Esophagus squamous epithelium (tissue), 4 donors: Measurements from ENCODE around the gene GGN.

ENCODE experiments used
- POLR2A ChIP-seq, 4 donors: fragments of 450-650 bp; IDR thresholded peaks; one replicate each; pipeline ENCODE4 v1.6.1; 2017; ENCODE audit warnings: antibody characterized with exemption in 4 of 4, mild to moderate bottlenecking in 4 of 4, moderate library complexity in 3 of 4
- TF ChIP-seq, protein P1 (sequence below), 6 experiments: fragments of 450-650 bp in 4 of 6; fragments of 200-600 bp in 2 of 6; sonication (generic) in 2 of 6; IDR thresholded peaks; one replicate each; pipeline ENCODE4 v1.5.1; 2016 to 2019; ENCODE audit warnings: antibody characterized with exemption in 6 of 6, mild to moderate bottlenecking in 4 of 6, moderate library complexity in 4 of 6

DNA sequence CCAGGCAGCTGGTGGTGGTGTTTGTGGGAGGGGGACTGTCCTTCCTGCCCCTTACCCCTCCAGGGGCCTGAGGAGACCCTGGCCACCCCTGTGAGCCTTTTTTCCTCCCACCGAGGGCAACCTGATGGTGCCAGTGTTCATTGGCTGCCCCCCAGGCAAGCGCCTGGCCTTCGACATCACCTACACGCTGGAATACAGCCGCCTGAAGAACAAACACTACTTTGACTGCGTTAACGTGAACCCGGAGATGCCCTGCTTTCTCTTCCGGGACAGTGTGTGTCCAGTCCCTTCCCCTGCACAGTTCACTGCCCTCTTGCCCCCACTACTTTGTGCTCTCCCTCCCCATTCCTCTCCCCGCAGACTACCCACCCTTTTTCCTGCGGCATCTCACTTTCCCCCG is 20.8 kb downstream of the GGN start:
- TF ChIP-seq, protein P1, sequence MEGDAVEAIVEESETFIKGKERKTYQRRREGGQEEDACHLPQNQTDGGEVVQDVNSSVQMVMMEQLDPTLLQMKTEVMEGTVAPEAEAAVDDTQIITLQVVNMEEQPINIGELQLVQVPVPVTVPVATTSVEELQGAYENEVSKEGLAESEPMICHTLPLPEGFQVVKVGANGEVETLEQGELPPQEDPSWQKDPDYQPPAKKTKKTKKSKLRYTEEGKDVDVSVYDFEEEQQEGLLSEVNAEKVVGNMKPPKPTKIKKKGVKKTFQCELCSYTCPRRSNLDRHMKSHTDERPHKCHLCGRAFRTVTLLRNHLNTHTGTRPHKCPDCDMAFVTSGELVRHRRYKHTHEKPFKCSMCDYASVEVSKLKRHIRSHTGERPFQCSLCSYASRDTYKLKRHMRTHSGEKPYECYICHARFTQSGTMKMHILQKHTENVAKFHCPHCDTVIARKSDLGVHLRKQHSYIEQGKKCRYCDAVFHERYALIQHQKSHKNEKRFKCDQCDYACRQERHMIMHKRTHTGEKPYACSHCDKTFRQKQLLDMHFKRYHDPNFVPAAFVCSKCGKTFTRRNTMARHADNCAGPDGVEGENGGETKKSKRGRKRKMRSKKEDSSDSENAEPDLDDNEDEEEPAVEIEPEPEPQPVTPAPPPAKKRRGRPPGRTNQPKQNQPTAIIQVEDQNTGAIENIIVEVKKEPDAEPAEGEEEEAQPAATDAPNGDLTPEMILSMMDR (IDR thresholded peaks at IDR 0.05): no peak
- no peak for TF ChIP-seq POLR2A (IDR thresholded peaks at IDR 0.05)
